GM04503 (cell line): Measurements from ENCODE around the gene APOBEC4.

ENCODE experiments used
- DNase-seq: peaks from one replicate; pipeline ENCODE4 v3.0.0-alpha.2; 2012; ENCODE audit warnings: low read depth

APOBEC4 gene

DNA sequence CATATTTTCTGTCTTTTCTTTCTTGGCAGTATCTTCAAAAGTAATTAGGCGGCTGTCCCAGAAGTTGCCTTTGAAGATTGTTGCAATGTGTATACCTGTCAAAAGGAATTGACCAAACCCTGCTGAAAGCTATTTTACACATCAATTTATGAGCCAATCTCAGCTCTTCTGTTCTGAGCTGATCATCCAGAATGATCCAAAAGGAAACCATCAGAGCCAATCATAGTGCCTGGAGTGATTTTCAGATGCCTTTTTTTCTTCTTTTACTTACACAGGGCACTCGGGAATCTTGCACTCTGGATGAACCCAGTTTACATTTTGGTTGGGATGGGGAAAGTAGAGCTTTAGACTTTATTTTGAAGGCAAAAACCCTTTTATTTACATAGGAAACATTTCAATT lies 21.8 kb upstream of the APOBEC4 start:
- no peak for DNase-seq

DNA sequence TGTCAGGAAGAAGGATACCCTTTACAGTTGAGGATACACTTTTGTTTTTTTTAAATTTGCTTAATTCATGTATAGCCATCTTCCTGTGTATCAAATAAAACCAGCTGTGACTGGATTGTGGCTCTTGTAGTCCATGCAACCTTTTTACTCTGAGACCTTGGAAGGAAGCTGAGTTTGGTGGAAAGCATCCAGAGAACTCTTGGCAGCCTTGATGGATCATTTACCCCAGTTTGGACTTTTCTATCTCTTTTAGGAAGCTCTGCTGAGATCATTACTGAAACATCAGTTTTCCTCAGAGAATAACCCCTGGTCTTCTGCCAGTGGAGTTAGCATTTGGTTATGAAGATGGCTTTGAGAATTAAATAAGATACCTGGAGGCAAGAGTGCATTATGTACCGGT lies 21.2 kb upstream of the APOBEC4 start:
- peak; percentile 34 for DNase-seq

DNA sequence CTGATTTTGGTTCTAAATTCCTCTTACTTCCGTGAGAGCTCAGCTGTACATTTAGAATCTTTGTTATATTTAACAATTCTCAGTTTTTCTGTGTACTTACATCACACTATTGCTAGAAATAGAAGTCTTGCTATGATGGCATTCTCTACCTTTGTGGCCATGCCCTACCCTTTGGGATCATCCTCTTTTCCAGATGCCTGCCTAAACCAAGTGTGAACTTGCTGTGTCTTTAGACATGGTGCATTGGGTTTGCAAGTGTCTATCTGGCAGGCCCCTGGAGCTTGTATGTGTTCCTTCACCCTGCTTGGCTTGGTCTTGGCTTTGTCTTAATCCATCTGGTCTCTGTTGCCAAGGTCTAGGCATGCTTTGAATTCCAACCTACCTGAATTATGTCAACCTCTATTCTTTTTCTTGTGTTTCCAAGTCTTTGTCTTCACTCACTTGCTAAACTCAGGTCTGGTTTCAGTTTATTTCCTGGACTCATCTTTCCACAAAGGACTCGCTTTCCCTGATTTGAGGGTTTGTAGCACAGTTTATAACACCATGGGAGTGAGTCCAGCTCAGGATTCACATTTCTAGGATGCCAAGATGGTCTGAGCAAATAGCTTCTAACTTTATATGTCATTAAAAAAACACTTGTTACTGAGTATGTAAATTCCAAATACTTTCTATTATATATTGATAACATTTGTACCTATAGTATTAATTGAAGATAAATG lies 20.6 kb upstream of the APOBEC4 start:
- no peak for DNase-seq

DNA sequence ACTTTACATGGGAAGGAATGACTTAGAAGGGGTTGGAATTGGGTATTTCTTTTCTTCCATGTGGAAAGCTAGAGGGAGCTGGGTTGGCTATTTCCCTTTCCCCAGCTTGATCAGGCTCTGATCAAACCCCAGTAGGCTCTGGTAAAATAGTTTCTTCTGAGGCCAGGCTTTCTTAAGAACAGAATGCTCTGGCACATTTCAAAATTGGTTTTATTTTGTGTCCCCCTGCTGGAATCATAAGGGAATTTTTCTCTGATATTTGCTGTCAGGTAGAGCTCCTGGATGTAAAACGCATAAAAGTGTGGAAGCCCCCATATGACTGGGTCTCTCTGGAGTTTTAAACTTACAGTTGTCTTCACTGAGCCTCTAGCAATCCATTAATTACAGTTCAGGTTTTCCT lies 17.1 kb upstream of the APOBEC4 start:
- DNase-seq = no peak

DNA sequence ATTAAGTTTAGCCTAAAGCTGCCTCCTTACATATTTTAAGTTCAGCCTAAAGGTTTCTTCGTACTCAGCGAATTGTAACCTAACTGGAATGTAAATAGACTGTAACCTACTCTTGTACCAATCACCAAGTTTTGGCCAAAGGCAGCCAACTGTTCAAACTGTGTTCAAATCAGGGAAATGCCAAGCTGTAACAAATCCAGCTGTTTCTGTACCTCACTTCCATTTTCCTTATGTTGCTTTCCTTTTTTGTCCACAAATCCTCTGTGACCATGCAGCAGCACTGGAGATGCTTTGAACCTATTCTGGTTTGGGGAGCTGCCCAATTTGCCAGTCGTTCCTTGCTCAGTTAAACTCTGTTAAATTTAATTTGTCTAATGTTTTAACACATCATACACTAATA lies 3.2 kb upstream of the APOBEC4 start:
- no peak for DNase-seq

DNA sequence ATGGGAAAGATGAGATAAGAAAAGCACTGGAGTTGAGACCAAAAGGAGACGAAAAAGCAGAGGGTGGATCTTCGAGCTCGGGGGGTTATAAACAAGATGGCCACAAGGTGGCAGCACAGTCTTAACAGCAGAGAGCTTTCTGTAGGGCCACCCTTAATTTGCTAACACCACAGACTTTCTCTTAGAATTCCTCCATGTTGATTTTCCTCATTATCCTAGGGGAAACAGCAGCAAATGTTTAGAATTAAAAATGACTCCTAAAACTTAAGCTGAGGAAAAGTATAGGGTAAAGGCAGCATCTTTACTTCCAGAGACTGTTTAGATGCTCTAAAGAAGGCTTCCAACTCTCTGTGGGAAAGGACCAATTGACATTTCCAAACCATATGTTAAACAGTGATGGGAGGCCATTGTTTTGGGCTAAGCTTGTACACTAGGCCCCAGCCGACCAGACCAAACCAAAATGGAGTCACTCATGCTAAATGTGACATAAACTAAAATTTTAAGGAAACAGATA lies 2.5 kb upstream of the APOBEC4 start:
- DNase-seq = no peak

DNA sequence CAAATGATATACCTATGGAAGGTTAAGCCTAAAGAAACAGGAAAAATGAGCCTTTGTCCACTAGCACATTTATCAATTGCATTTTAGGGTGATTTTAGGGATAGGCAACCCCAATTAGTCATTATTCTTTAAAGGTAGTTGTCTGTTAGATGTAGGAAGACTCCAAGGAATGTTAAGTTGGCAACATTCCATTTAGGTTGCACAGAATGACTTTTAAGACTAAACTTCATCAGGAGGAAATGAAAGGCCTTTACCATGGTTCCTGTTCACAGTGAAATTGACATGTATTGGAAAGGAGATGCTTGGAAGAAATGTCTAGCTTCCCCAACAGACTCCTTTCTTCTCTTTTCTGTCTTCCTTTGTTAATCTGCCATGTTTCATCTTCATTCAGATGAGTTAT lies 1.6 kb upstream of the APOBEC4 start:
- no peak for DNase-seq

DNA sequence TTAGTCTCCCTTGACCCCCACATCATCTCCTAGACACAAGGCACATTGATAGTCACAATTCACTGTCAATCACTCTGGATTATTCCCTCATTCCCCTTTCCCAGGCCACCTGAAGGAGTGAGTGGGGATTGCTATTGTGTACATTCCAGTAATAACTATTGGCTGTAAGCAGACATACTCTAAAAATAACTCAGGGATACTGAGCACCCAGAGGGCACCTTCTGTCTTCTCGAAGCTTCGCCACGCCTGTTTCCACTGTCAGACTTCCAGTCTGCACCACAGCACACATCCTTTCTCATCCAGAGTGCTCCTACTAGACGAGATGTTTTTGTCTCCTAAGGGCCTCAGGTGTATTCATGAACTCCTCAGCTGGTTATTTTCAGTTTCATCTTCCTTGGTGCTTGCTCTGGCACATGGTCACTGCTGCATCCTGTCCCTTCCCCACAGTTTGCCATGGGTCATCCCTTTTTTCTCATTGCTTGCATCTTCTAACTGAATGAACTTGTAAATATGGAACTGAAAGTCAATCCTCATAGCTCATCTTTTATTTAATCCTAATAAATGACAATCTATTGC lies 848 bp upstream of the APOBEC4 start:
- DNase-seq = no peak

DNA sequence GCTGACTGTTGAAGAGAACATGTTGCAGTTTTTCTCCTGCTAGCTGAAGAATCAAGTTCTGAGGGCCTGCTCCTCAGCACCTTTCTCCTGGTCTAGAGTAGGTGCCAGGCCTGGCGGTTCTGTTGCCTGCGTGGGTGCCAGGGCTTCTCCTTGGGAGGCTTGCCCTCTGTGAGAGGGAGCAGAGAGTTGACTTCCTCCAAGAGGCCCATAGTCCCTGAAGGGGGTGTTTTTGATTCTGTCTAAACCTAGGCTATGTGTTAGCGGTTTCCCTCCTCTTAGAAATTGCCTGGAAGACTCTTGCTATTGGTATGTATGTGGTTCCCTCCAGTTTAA lies 312 bp upstream of the APOBEC4 start:
- no peak for DNase-seq

DNA sequence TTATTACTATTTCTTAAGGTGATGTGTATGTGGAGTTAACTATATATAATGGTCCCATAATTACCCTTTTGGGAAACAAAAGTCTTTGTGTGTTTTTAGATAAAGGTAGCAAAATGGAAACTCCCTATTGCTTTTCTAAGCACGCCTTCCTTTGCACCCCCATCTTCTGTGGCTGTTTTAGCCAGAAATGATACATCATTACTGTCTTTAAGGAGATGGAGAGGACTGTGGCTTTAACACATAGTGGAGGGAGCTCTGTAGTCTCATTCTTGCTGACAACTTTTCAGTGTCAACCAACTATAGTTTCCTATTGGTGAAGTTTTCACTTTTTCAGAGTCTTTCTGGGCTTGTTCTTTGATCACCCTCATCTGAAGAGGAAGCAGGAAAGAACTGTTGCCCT lies 1.0 kb downstream of the APOBEC4 start:
- no peak for DNase-seq

DNA sequence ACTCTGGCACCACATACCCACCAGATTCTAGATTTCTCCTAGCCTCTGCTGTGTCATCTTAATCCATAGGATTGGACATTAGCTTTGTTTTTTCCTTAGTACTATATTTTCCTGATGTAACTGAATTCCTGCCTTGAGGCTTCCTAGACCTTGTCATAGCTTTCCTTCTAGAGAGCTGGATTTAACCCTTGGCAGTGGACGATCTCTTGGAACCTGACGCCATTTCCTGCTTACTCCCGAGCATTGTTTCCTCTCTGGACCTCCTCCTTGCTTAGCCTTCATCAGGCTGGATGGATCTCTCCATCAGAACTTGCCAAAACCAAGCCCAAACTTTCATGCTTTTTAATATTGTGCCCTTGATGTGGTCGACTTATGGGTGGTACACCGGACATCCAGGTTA lies 1.5 kb downstream of the APOBEC4 start:
- no peak for DNase-seq

DNA sequence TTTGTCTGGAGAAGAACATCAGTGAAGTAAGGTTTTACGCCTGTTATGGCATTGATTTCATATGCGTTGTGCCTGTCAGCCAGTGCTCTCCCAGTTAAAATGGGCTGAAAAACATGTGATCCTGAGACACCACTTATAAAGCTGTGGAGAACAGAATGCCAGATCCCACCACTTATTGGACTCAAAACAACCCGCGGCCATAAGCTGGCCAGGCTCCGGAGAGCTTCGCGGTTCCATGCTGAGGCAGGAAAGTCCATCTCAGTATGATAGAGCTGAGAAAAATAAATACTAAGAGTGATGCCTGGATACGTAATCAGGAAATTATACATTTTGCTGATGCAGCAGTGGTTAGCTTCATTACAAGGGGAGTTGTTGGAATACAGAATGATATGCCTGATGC lies 5.1 kb downstream of the APOBEC4 start:
- DNase-seq = no peak

DNA sequence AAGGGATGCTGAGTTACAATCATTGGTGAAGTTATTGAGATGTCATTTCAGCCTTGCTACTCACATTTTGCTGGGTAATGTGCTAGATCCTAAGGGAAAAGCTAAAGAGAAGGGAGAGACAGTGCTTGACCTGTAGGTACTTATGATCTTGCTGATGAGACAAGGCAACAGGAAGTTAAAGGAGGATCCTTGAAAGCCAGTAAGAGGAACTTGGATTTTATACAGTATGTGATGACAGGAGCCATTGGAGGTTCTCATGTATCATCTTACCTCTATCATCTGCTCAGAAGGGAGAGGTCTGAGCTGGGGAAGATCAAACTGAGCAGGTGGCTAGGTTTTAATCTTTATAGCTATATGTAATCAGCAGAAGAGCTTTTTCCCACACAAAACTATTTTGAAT lies 6.3 kb downstream of the APOBEC4 start:
- no peak for DNase-seq

DNA sequence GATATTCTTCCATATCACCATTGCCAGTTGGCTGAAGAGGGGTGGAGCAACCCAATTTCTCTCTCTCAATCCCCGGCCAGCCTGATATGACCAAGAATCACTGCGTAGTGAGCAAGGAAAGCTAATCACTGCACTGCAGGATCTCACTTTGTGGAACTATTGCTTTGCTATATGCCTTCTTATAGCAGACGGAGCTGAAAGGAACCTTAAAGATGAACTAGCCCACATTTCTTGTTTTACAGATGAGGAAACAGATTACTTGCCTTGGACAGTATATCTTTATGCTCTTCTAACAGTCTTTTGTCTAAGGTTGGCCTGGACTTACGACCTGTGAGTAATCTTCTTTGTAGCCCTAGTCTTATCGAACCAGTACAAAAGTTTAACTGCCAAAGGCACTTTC lies 7.6 kb downstream of the APOBEC4 start:
- DNase-seq = no peak

DNA sequence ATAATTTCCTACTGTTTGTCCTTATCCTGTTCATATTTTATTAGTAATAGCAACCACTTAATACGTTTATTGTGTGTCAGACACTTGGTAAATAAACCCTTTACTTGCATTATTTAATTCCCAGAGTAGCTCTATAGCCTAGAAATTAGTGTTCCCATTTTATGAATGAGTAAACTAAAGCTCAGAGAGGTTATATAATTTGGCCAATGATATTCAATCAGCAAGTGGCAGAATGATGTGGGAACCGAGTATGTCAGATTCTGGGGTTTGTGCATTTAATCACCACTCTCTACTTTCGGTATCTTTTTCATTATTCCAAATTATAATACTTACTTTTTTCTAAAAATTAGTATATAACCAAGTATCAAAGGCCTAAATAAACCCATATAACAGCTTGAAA lies 10.9 kb downstream of the APOBEC4 start:
- DNase-seq = no peak

DNA sequence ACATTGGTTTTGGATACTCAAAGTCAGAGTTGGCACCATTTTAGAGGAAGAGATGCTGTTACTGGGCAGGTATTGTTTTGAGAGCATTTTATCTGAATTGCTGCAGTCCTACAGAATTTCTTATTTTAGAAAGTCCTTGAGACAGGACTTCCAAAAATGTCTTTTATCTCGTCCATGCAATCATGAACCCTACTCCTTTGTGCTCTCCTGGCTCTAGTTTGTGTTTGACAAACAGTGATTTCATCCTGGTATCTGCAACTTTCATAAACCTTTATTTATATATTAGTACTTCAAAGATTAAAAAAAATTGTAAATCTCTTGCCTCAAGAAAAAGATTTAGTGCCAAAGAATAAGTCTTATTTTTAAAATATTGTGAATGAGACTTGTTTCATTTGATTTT lies 12.9 kb downstream of the APOBEC4 start:
- DNase-seq = no peak

DNA sequence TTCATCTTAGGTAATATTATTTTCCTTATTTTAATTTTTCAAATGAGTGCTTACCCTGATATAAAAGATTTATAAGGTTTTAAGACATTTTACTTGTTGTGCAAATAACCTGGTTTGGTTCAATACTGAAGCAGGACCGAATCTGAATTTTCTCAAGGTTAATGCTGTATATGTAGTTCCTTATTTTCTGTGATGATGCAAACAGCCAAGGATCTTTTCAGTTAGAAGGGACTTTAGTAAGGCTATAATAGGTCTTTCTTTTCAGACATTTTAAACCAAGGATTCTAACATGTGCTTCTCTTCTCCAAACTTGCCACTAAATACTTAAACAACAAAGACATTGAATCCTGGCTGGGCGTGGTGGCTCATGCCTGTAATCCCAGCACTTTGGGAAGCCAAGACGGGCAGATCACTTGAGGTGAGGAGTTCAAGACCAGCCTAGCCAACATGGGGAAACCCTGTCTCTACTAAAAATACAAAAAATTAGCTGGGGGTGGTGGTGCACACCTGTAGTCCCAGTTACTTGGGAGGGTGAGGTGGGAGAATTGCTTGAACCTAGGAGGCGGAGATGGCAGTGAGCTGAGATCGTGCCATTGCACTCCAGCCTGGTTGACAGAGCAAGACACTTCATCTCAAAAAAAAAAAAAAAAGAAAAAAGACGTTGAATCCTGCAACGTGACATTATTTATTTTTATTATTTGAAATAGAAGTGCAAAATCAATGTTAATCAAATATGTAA lies 14.3 kb downstream of the APOBEC4 start:
- no peak for DNase-seq

DNA sequence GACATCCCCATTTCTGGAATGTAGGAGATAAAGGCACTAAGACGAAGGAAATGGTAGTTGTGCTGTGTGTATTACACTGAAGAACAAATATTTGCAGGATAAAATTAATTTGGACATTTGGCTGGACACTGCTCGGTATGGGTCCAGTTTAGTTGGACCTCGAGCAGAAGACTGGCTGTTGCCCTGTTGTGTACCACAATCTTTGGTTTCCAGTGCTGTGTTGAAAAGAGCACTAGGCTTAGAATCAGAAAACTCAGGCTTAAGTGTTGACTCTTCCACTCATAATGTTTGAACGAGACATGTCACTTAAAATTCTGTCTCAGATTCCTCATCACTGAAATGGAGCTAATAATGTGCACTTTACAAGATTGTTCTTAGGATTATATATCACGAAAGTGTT lies 16.3 kb downstream of the APOBEC4 start:
- DNase-seq = no peak

DNA sequence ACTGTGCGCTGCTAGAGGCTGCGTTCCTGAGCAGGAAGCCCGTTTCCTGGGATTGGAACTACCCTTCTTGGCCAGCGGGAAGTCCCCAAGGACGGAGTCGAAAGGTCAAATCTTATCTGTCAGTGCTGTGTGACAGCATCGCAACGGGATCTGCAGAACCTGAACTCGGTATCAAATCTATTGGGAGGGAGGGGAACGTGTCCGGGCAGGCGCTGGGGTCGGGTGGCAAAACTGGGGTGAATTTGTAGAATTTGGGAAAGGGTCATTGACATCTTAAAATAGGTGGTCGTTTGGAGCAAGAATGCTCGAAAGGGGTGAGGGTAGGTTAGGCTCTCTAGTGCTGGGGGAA lies 16.8 kb downstream of the APOBEC4 start:
- no peak for DNase-seq

DNA sequence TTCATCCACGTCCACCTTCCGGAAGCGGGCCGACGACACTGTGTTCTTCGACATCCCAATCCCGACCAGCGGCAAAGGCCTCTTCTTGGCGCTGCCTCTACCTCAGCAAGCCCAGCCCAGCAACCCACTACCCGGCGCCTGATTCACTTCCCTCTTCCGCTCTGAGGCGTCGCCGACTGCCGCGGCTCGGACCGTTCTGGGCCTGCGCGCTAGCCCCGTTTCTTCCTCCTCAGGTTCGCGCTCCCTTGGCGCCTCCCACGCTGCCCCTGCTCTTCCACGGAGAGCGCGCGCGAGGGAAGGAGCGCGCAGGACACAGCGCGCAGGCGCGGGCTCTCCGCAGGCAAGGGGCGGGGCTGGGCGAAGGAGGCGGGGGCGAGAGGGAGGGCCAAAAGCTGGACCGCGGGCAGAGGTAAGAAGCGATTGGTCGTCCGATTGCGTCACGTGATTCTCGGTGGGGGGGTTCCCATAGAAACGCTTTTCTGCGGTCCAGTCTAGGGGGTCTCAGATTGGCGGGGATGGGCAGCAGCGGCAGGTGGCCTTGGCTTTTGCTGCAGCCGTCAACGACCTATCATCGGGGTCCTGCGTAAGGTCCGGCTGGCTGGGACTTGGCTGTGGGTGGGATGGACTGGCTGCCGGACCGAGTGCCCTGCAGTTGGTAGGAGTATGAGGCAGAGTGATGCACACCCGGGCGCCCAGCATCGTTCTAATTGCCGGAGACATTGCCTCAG lies 17.3 kb downstream of the APOBEC4 start, which contains the start of gene ARPC5:
TSS of gene ARPC5 (minus strand) at position 178 of the 728 bp plus-strand sequence. CDS start at position 54, 124 bp downstream.
- peak; percentile 86 for DNase-seq

DNA sequence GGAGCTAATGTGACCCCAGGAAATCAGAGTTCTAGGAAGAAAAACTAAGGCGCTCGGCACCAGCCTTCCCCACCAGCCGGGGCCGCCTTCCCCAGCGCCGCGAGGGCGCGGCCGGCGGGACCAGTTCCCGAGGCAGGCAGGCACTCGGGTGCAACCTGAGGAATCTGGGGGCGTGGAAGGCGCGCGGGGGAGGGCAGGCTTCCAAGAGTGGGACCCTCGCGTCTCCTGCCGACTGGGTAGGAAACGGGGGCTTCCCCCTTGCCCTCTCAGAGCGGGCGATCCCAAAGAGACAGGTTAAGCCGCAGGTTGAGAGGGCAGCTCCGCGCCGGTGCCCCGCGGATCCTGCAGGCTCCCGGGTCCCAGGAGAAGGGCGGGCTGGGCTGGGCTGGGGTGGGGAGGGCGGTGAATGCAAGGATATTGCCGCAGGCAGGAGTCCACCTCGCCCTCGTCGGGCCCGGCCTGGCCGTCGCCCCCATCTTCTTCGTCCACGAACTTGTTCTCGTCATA lies 18.0 kb downstream of the APOBEC4 start:
- DNase-seq = no peak

DNA sequence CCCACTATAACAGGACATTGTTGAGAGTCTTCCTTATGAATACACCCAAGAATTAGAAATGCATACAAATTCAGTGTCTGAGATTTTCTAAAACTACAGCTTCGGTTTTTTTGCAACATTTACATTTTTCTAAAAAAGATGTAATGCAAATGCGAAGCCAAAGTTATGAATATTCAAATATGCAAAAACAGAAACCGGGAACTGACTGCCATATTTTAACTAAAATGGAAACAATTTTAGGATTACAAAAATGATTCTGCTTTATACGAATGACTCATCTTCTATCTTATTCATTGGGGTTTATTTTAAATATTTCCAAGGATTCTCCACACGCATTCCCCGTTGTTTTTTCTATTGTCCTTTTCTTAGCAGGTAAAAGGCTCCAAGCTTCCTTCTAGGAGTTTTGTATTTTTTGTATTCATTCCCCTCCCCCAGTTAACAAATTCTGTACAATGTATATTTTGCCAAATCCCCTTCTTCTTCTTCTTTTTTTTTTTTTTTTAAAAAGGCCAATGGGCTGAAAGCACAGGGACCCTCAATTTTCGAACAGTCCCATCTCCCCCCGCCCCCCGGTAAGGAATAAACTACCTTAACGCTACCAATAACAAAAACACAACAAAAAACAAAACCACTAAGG lies 18.6 kb downstream of the APOBEC4 start:
- no peak for DNase-seq
